Stimulated activated CD8-positive, alpha-beta memory T cell treated with anti-CD3 and anti-CD28 coated beads, Interleukin-2, amount 100 ng/mL, for 48 hours (primary cell): ENCODE measurements around the gene NEAT1.
A peak's percentile ranks its signal among the peaks of the same experiment; 100 is the strongest.
"Not testable (repeated sequence)": the region's sequence is repeated elsewhere in the genome, so short reads cannot be mapped to it uniquely, and the experiment has no call there.

ENCODE experiments used
- DNase-seq, 2 donors: peaks; one replicate each; pipeline ENCODE4 v3.0.0-alpha.2; 2020; ENCODE audit warnings: low read depth in 2 of 2

The NEAT1 gene

DNA sequence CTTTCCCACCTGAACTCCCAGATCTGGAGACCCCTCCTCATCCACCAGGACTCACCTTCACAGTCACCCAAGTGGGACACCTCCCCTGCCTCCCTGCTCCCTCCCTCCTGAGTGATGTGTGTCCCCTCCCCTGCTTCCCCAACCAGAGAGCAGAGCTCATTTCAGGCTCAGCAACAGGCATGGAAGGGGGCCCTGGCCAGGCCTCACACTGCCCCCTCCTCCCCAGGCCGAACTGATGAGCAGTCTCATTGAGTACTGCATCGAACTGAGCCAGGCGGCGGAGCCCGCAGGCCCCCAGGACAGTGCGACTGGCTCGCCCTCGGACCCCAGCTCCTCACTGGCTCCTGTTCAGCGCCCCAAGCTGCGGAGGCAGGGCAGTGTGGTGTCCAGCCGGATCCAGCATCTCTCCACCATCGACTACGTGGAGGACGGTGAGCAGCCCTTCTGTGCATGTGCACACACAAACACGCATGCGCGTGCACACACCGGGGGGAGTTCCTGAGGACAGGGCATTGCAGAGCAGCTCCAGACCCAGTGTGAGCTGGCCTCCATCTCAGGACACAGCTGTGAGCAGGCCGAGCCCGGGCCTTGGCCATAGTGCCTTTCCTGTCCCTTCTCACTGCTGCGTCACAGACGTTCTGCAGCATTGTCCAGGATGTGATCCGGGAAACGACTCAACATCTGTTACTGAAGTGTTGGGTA is 17.8 kb upstream of the NEAT1 start:
- DNase-seq, result no peak

DNA sequence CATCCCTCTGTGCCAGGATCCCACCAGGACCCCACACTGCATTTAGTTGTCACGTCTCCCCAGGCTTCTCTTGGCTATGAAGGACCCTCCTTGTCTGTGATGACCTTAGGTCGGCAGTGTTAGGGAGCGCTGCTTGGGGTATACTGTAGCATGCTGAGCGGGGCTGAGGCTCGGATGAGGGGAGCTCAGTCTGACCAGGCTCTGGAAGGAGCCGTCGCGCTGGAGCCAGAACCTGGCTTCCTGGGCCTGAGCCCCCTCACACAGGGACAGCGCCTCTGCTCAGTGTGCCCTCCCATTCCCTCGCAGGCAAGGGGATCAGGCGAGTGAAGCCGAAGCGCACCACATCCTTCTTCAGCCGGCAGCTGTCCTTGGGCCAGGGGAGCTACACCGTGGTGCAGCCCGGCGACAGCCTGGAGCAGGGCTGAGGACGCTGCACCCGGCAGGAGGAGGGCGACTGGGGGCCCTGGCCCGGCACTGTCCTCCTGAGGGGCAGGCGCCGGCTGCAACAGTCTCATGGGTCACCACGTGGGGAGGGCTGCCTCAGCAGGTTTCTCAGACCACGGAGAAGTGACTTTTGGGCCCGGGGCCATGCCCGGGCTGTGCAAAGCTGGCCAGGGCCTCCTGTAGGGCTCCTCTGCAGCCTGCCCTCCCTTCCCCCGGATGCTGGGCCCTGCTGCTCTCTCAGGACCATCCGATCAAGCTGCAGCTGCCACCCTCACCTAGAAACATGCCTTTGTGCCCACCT is 11.5 kb upstream of the NEAT1 start:
- DNase-seq, result no peak

GRCh38 chr11:65411681-65412070 is 10.9 kb upstream of the NEAT1 start:
- DNase-seq, result no peak

GRCh38 chr11:65412271-65413076 is 10.1 kb upstream of the NEAT1 start:
- no peak for DNase-seq

GRCh38 chr11:65413077-65413664 is 9.4 kb upstream of the NEAT1 start:
- not testable (repeated sequence) for DNase-seq

DNA sequence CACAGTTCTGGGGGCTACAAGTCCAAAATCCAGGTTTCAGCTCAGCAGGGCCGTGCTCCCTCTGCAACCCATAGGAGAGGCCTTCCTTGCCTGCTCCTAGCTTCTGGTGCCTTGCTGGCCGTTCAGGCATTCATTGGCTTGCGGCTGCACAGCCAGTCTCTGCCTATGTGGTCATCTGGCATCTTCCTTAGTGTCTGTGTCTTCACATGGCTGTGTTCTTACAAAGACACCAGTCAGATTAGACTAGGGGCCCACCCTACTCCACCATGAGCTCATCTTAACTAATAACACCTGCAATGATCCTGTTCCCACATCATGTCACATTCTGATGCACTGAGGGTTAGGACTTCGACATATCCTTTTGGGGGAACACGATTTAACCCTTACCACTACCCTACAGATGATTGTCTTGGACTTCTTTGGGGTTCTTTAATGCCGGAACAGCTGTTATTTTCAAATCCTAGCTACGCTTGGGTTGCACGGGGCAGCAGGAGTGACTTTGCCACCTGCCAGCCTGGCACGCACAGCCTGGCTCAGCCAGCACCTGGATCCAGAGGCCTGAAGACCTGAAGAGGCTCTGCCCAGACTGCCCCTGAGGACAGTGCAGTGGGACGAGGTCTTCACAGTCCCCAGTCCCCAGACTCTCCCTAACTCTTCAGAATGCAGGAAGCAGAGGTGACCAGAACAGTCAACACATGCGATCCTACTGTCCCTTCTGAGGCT is 7.7 kb upstream of the NEAT1 start:
- no peak for DNase-seq

DNA sequence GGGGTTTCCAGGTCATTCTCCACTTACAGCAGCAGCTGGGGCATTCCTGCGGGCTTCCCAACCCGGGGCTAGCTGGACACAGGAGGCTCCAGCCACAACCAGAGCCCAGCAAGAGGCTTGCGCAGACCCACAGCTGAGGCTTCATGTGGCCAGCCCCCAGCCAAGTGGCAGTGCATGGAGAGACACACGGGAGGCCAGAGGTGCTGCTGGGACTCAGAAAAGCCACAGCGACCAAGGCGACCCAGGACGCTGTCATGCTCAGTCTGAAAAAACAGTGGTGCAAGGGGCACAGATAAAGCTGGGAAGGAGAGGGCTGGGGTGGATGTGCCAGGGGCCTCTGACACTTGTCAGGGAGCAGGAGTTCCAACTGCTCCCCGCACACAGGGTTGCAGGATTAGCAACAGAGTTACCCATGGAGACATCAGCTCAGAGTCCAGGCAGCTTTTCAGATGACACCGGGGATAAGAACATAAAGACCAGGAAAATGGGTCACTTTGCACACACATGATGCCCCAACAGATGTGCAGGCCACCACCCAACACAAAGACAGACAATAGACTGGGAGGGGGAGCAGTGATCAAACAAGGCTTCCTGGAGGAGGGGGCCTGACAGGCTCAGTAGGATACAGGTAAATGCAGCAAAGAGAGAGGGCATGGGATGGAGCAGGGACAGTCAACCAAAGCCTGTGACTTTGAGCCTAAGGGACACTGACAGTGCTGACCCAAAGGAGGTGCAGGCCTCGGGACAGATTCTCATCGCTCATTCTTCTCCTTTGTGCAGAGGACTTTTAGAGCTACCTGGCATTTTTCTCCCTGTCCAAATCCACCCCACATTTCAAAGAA is 6.9 kb upstream of the NEAT1 start:
- no peak for DNase-seq

GRCh38 chr11:65416341-65416824 is 6.2 kb upstream of the NEAT1 start:
- peak; percentile 89 to 92 for DNase-seq

DNA sequence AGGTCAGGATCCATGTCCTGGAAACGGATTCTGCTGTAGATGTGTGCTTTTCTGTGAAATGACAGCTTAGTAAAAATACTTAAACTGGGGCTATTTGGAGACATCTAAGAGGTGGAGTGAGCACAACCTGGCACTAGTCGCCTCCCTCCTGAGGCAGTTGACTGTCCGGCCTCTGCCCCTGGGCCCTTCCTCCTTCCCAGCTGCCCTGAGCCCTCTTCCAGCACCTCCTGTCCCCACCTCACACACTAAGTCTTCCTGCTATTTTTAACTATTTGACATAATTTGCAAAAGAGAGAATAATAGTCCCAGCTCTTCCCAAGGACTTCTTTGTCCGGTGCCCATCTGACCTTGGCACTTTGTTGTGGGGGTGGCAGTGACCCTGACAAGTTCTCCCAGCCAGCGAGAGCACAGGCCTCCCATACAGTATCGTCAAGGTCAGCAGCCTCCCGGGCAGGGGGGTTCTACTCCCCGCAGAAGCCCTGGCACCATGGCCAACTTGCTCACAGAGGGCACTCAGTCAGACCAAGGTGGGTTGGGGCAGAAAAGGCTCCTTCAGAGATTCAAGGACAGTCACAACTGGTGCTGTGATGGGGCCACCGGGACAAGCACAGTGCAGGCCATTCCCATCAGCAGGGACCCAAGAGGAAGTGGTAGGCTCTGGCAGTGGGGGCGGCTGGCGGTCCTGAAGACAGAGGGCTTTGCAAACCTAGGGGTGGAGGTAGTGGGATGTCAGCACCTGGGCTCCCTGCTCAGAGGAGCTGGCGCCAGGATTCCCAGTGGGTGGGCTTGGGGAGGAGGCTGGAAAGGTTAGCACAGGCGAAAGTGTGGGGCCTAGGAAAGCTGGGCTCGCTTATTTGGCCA is 5.5 kb upstream of the NEAT1 start:
- no peak for DNase-seq

DNA sequence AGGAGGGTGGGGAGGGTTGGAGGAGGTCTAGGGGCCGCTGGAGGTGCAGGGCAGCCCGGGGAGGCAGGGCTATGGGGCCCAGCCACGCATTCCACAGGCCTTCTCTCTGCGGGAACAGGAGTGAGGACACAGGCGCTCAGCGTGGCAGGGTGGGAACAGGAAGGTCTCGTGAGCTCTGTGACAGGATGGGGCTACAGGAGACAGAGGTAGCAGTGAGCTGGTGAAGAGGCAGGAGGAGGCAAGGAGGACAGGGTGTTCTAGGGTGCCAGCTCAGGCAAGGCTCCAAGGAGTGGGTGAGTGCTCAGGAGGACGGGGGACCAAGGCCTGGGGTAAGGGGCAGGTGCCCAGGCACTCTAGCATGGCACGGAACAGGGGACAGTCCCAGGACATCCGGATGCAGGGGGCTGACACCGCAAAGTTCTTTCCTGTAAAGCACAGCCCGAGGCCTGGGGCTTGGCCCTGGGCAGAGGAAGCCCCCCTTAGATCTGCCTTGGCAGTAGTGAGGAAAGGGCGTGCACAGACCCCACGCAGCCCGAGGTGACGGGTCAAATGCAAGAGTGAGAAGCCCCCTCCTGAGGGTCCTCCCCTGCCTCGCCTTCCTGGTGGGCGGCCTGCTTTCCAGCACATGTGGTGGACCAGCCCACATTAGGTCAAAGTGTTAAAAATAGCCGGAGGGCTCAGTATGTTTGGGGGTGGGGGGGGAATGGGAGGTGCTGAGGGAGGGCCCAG is 4.7 kb upstream of the NEAT1 start:
- no peak for DNase-seq

- DNase-seq, result no peak
Measured at GRCh38 chr11:65418431-65418680, 4.2 kb upstream of the NEAT1 start.

- peak; percentile 89 to 91 for DNase-seq
Measured at GRCh38 chr11:65418681-65419459, 3.7 kb upstream of the NEAT1 start.

DNA sequence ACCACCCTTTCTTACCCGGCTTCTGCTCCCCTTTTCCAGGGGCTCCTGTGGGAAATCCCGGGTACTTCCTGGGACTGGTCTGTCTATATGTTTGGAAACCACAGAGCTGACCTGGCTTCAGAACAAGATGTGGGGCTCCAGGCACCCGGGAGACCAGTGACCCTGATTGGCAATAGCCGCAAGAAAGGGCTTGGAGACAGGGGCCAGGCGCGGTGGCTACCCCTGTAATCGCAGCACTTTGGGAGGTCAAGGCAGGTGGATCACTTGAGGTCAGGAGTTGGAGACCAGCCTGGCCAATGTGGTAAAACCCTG is 3.2 kb upstream of the NEAT1 start:
- DNase-seq, result no peak

DNA sequence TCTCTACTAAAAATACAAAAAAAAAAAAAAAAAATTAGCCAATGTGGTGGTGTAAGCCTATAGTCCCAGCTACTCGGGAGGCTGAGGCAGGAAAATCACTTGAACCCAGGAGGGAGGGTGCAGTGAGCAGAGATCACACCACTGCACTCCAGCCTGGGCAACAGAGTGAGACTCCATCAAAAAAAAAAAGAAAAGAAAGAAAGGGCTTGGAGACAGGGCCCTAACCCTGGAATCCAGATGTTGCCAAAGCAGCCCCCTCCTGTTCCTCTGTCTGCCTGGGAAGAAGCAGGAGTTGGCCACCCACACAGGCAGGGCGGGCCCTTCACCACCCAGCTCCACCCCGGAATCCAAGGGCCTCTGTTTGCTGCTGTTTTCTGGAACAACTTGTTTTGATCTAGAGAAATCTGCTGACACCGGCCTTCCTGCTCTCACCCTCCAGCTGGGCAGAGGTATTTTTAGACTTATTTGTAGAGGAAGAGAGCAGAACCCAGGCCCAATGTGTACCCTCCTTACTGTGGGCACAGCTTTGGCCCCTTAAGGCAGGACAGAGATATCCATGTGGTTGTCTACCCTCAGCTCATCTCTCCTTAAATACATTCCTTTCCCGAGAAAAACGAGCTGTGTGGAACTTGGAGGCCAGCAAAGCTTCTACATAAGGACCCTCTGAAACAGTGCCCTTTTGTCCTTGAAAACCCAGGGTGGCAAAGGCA is 2.7 kb upstream of the NEAT1 start:
- peak in 1 of 2 donors; percentile 46 for DNase-seq

GRCh38 chr11:65420506-65420905 is 2.1 kb upstream of the NEAT1 start:
- no peak for DNase-seq

DNA sequence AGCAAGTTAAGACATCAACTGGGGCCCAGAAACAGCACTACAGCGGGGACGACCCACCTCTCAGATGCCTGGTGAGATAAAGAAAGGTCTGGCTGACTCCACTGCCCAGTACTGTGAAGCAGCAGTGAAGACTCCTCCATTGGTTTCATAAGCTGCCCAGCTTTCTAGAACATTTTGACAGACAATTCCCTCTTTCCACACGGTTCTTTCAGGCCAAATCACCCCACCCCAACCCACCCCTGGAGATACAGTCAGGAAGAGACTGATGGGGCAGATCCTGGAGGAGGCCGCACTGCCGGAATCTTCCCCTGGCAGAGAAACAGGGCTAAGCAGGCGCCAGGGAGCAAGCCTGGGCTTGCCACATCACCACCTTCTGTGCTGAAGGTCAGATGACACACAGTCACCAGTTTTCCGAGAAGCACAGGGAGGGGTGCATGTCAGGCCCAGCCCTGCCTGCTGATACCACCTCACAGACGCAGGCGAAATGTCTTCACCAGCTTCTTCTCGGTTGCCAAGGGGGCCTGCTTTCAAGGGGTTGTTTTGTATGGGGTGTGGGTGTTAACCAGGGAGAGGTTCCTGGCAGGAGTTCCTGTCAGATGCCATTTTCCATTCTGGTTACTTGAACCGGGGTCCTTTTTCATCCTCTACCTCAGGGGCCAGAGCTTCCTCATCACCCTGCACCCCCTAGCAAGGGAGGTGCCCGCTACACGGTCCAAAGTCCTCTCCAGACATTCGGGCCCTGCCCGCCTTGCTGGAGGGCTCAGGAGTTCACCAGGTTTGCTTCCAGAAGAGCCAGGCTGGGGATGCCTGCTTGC is 1.4 kb upstream of the NEAT1 start:
- DNase-seq, result peak; percentile 71 to 80
